HG02970 (cell line): ENCODE results near the gene STMN3.

ENCODE experiments used
- ATAC-seq: cut with Tn5 transposase; IDR thresholded peaks from one replicate; pipeline ENCODE4 v1.9.1; 2021; ENCODE audit warnings: mild to moderate bottlenecking, moderate library complexity, moderate number of reproducible peaks; ENCODE audit not compliant: unreplicated experiment, low FRiP score

Gene STMN3

DNA sequence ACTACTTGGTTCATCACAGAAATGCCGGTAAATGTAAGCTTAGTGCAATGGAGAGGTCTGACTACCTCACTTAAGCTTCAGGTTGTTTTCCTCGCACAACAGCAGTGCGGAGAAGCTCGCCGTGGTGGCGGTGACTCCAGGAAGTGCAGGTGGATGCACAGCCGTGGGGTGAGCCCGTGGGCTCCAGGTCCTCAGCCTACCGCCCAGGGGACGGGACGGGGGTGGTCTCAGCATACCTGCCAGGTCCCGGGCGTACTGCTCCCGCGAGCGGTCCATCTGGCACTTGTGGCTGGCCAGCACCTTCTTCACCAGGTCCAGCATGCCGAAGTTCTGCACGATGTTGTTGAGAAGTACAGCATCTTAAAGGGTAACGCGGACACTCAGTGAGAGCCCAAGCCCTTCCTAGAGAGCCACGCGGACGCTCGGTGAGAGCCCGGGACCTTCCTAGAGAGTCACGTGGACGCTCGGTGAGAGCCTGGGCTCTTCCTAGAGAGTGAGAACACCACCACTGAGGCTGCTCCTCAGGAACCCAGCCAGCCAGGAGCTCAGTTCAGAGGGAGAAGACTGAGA lies 61.4 kb downstream of the STMN3 start:
- ATAC-seq = no peak

GRCh38 chr20:63591147-63591533 lies 62.1 kb downstream of the STMN3 start:
- ATAC-seq = no peak

- no peak for ATAC-seq
Measured at GRCh38 chr20:63590218-63591146, 62.7 kb downstream of the STMN3 start.
